Stomach (tissue), 9 donors: ENCODE results near the gene SLC27A1. TPM values are rescaled to one million over a fixed set of nuclear protein-coding genes. Genes with fewer than 3 reads are reported as not detected.

Experiments
- DNase-seq, 2 donors: peaks; one replicate each; pipeline versions ENCODE4 v3.0.0 to v3.0.0-alpha.2; 2013 to 2019
- H3K27ac ChIP-seq, 5 donors: fragments of 200-600 bp in 4 of 5; sonication (generic) in 4 of 5; one replicate each; pipeline ENCODE4 v1.5.1; 2013 to 2019; ENCODE audit warnings: mild to moderate bottlenecking in 1 of 5, moderate library complexity in 1 of 5
- H3K27me3 ChIP-seq, 3 donors: fragments of 200-600 bp; sonication (generic); one replicate each; pipeline ENCODE4 v1.5.1; 2017 to 2019; ENCODE audit warnings: mixed run types in 1 of 3
- H3K36me3 ChIP-seq, 4 donors: fragments of 200-600 bp; sonication (generic); 1 replicate in 3 of 4; 2 replicates in 1 of 4; pipeline ENCODE4 v1.5.1; 2016 to 2019
- H3K4me1 ChIP-seq, 4 donors: fragments of 200-600 bp; sonication (generic); one replicate each; pipeline ENCODE4 v1.5.1; 2016 to 2019
- H3K4me3 ChIP-seq, 4 donors: fragments of 200-600 bp; sonication (generic) in 3 of 4; one replicate each; pipeline ENCODE4 v1.5.1; 2016 to 2019; ENCODE audit warnings: mild to moderate bottlenecking in 1 of 4
- H3K9me3 ChIP-seq, 4 donors: fragments of 200-600 bp; sonication (generic); one replicate each; pipeline ENCODE4 v1.5.1; 2016 to 2019
- EP300 ChIP-seq: sonication (generic); formaldehyde crosslinking; IDR thresholded peaks from one replicate; pipeline ENCODE4 v1.6.1; 2017; ENCODE audit warnings: antibody characterized with exemption
- POLR2A ChIP-seq, 4 donors: fragments of 450-650 bp; IDR thresholded peaks; one replicate each; pipeline ENCODE4 v1.6.1; 2016; ENCODE audit warnings: antibody characterized with exemption in 4 of 4, control low read depth in 2 of 4, mild to moderate bottlenecking in 1 of 4, moderate library complexity in 1 of 4
- POLR2AphosphoS5 ChIP-seq, 3 donors: sonication (generic); formaldehyde crosslinking; IDR thresholded peaks; one replicate each; pipeline ENCODE4 v1.6.1; 2016; ENCODE audit warnings: antibody characterized with exemption in 3 of 3
- WGBS, 5 donors: extraction: QIAGEN DNeasy Blood & Tissue Kit in 3 of 5; methylation state at CpG; one replicate each; pipeline versions ENCODE4 v1.1.5 to v1.1.7; 2013 to 2018; 5-methylcytosine and 5-hydroxymethylcytosine counted together
- intact Hi-C: fragments of 100-400 bp; cut with DNase I; formaldehyde crosslinking; loops from one replicate; pipeline ENCODE4 v1.15.1; 2023; ENCODE audit warnings: low total_unique reads
- polyA plus RNA-seq, 3 donors: library from polyadenylated mRNA; stranded (reverse); fragments of 200-250 nt; gene quantifications; one replicate each; pipeline ENCODE4 v1.2.3, GENCODE V29; 2013
- total RNA-seq, 5 donors: library from RNA; depleted of rRNA; stranded (reverse); fragments of >200 nt; gene quantifications; one replicate each; pipeline versions ENCODE4 v1.1.0 to v1.2.3, GENCODE V29; 2014 to 2016
- TF ChIP-seq, protein P1 (sequence below), 7 experiments: fragments of 450-650 bp in 4 of 7; fragments of 200-600 bp in 3 of 7; sonication (generic) in 3 of 7; IDR thresholded peaks; one replicate each; pipeline ENCODE4 v1.5.1; 2016 to 2019; ENCODE audit warnings: antibody characterized with exemption in 7 of 7, control low read depth in 2 of 7, mild to moderate bottlenecking in 1 of 7
- donor health status: healthy with polysubstance abuse.
- donor health status: Bipolar disorder and iron deficiency.
- donor health status: healthy.

The SLC27A1 gene
- total and polyA plus RNA-seq, 8 donors: 4.0 to 116 (median 12.1) TPM

- no peaks in the 10 kb centered on the region for H3K27me3 ChIP-seq
- H3K36me3 ChIP-seq: peaks cover 0 to 24% (median 21%) of the 10 kb centered on the region in 4 donors
- WGBS, 5 donors: 27 to 40% (median 29%) methylated on average over 16 to 27 of the region's 27 CpGs
- no peak overlapping the region for H3K27ac ChIP-seq
- no peak overlapping the region for H3K4me3 ChIP-seq
- DNase-seq: peak in 1 of 2 donors; percentile 85
- intact Hi-C loops: no loop called here
- no peak for TF ChIP-seq EP300
- no peak for TF ChIP-seq POLR2A (IDR thresholded peaks at IDR 0.05)
- TF ChIP-seq, protein P1, sequence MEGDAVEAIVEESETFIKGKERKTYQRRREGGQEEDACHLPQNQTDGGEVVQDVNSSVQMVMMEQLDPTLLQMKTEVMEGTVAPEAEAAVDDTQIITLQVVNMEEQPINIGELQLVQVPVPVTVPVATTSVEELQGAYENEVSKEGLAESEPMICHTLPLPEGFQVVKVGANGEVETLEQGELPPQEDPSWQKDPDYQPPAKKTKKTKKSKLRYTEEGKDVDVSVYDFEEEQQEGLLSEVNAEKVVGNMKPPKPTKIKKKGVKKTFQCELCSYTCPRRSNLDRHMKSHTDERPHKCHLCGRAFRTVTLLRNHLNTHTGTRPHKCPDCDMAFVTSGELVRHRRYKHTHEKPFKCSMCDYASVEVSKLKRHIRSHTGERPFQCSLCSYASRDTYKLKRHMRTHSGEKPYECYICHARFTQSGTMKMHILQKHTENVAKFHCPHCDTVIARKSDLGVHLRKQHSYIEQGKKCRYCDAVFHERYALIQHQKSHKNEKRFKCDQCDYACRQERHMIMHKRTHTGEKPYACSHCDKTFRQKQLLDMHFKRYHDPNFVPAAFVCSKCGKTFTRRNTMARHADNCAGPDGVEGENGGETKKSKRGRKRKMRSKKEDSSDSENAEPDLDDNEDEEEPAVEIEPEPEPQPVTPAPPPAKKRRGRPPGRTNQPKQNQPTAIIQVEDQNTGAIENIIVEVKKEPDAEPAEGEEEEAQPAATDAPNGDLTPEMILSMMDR (IDR thresholded peaks at IDR 0.05): peak in 1 of 7 experiments; percentile 23
- peaks cover 8 to 20% (median 12%) of the 10 kb centered on the region in 4 donors for H3K4me1 ChIP-seq
- no peaks in the 10 kb centered on the region for H3K9me3 ChIP-seq
These were observed 45.5 kb upstream of the SLC27A1 start for GRCh38 chr19:17424743-17425365.

- H3K27me3 ChIP-seq: no peaks in the 10 kb centered on the region
- no peak overlapping the region for H3K27ac ChIP-seq
- TF ChIP-seq EP300 (no peak), POLR2AphosphoS5 (IDR thresholded peaks at IDR 0.05) (no peak), POLR2A (IDR thresholded peaks at IDR 0.05) (no peak)
- TF ChIP-seq, protein P1 (IDR thresholded peaks at IDR 0.05): no peak
- H3K4me1 ChIP-seq: peaks cover 0 to 5% (median 2%) of the 10 kb centered on the region in 4 donors
- no peak for DNase-seq
- WGBS, 5 donors: 60 to 77% (median 71%) methylated on average over 17 of the region's 17 CpGs
- H3K4me3 ChIP-seq: no peak overlapping the region
- intact Hi-C loops: no loop called here
- no peaks in the 10 kb centered on the region for H3K36me3 ChIP-seq
- no peaks in the 10 kb centered on the region for H3K9me3 ChIP-seq
These were observed 40.6 kb upstream of the SLC27A1 start for GRCh38 chr19:17429641-17430113.

GRCh38 chr19:17431417-17431816, 38.9 kb upstream of the SLC27A1 start:
- intact Hi-C loops: no loop called here

DNA sequence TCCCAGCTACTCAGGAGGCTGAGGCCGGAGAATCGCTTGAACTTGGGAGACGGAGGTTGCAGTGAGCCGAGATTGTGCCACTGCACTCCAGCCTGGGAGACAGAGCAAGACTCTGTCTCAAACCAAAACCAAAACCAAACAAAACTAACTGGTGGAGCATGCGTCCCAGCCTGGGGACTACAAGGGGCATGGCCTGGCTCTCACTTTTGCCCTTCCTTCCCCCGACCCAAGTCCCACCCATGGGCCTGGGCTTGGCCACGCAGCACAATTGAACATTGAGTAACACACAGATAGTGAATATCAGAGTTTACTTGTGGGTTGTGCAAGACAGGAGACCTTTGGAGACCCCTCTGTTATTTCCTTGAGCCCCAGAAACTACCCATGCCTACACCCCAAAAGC, 35.1 kb upstream of the SLC27A1 start:
- H3K27me3 ChIP-seq: peaks cover 0 to 4% (median 0%) of the 10 kb centered on the region in 3 donors
- H3K4me1 ChIP-seq: no peaks in the 10 kb centered on the region
- no peak for DNase-seq
- 71 to 84% (median 74%) methylated on average over 7 of the region's 7 CpGs for WGBS, 5 donors
- H3K9me3 ChIP-seq: no peaks in the 10 kb centered on the region
- no peak overlapping the region for H3K4me3 ChIP-seq
- peaks cover 0 to 9% (median 3%) of the 10 kb centered on the region in 4 donors for H3K36me3 ChIP-seq
- TF ChIP-seq EP300: no peak
- no peak for TF ChIP-seq POLR2A (IDR thresholded peaks at IDR 0.05)
- TF ChIP-seq POLR2AphosphoS5 (IDR thresholded peaks at IDR 0.05): no peak
- TF ChIP-seq, protein P1 (IDR thresholded peaks at IDR 0.05): no peak
- no peak overlapping the region for H3K27ac ChIP-seq
- intact Hi-C loops: no loop called here

More at GRCh38 chr19:17431417-17431816, 38.9 kb upstream of the SLC27A1 start:
- peaks cover 0 to 7% (median 3%) of the 10 kb centered on the region in 4 donors for H3K36me3 ChIP-seq
- H3K4me1 ChIP-seq: no peaks in the 10 kb centered on the region
- no peaks in the 10 kb centered on the region for H3K27me3 ChIP-seq
- no peak for TF ChIP-seq POLR2AphosphoS5 (IDR thresholded peaks at IDR 0.05)
- TF ChIP-seq POLR2A (IDR thresholded peaks at IDR 0.05): no peak
- TF ChIP-seq EP300: no peak
- TF ChIP-seq, protein P1 (IDR thresholded peaks at IDR 0.05): no peak
- no peaks in the 10 kb centered on the region for H3K9me3 ChIP-seq
- DNase-seq: no peak
- no peak overlapping the region for H3K4me3 ChIP-seq
- H3K27ac ChIP-seq: no peak overlapping the region
- 88 to 92% (median 90%) methylated on average over 7 of the region's 7 CpGs for WGBS, 5 donors
